PC-3 (cell line): ENCODE measurements around the gene SRSF12. TPM values are rescaled to one million over a fixed set of nuclear protein-coding genes. Genes with fewer than 3 reads are reported as not detected.
A peak's percentile ranks its signal among the peaks of the same experiment; 100 is the strongest.

Source experiments
- ATAC-seq: fragments of 200-7000 bp; cut with Tn5 transposase; 2 replicates; pipeline ENCODE4 v1.9.1; 2020; ENCODE audit warnings: mild to moderate bottlenecking, moderate library complexity
- Bru-seq: library from RNA; stranded (reverse); fragments of 400-500 nt; gene quantifications from one replicate; lab custom pipeline; 2021; lab: Mats Ljungman, UMichigan
- BruChase-seq, 2 experiments: library from RNA; stranded (reverse); fragments of 400-500 nt; gene quantifications; one replicate each; lab custom pipeline; 2021; lab: Mats Ljungman, UMichigan
- BruUV-seq: library from RNA; stranded (reverse); fragments of 400-500 nt; replicated peaks from 2 replicates; lab custom pipeline; 2021; lab: Mats Ljungman, UMichigan
- CTCF ChIA-PET: fragments of 300-600 bp; sonication (Branson Sonifier 250); formaldehyde crosslinking; loops from one replicate; lab custom pipeline; 2022; ENCODE audit warnings: antibody characterized with exemption; lab: Charles Lee
- POLR2A ChIA-PET: fragments of 300-600 bp; sonication (Branson Sonifier 250); formaldehyde crosslinking; loops from one replicate; lab custom pipeline; 2022; ENCODE audit warnings: antibody characterized with exemption; ENCODE audit not compliant: unreplicated experiment; lab: Charles Lee
- DNase-seq: peaks from one replicate; pipeline ENCODE4 v3.0.0-alpha.2; 2015
- H2AFZ ChIP-seq: fragments of 300-600 bp; sonication (generic); 2 replicates; pipeline ENCODE4 v1.6.0; 2016; ENCODE audit warnings: antibody characterized with exemption, low read length
- H3F3A ChIP-seq: fragments of 300-600 bp; sonication (generic); one replicate; pipeline ENCODE4 v1.6.0; 2017; ENCODE audit warnings: antibody characterized with exemption, low read length, control low read depth, mild to moderate bottlenecking; ENCODE audit not compliant: unreplicated experiment
- H3K27ac ChIP-seq: fragments of 300-600 bp; sonication (generic); 2 replicates; pipeline ENCODE4 v1.5.1; 2016; ENCODE audit warnings: mild to moderate bottlenecking, low read length
- H3K27me3 ChIP-seq: fragments of 300-600 bp; sonication (generic); 2 replicates; pipeline ENCODE4 v1.6.1; 2016; ENCODE audit warnings: low read length, mixed read lengths
- H3K36me3 ChIP-seq: fragments of 300-600 bp; sonication (generic); 2 replicates; pipeline ENCODE4 v1.6.1; 2016; ENCODE audit warnings: low read depth, mixed run types, low read length, mixed read lengths
- H3K4me1 ChIP-seq: fragments of 300-600 bp; sonication (generic); 2 replicates; pipeline ENCODE4 v1.5.1; 2016; ENCODE audit warnings: low read length; ENCODE audit not compliant: insufficient read depth
- H3K4me2 ChIP-seq: fragments of 300-600 bp; sonication (generic); 2 replicates; pipeline ENCODE4 v1.6.0; 2016; ENCODE audit warnings: low read length
- H3K4me3 ChIP-seq: fragments of 300-600 bp; sonication (generic); 2 replicates; pipeline ENCODE4 v1.5.1; 2016; ENCODE audit warnings: mild to moderate bottlenecking, low read length, mixed read lengths
- H3K79me2 ChIP-seq: fragments of 300-600 bp; sonication (generic); 2 replicates; pipeline ENCODE4 v1.6.1; 2017; ENCODE audit warnings: low read length, mixed read lengths
- H3K9ac ChIP-seq: fragments of 300-600 bp; sonication (generic); 2 replicates; pipeline ENCODE4 v1.6.0; 2016; ENCODE audit warnings: mild to moderate bottlenecking, low read length
- H3K9me2 ChIP-seq: fragments of 300-600 bp; sonication (generic); replicated peaks from 2 replicates; pipeline ENCODE4 v1.6.1; 2016; ENCODE audit warnings: mixed run types, low read length, mixed read lengths
- H3K9me3 ChIP-seq: fragments of 300-600 bp; sonication (generic); 2 replicates; pipeline ENCODE4 v1.6.1; 2016; ENCODE audit warnings: low read length, mixed read lengths
- H4K20me1 ChIP-seq: fragments of 300-600 bp; sonication (generic); 2 replicates; pipeline ENCODE4 v1.6.1; 2016; ENCODE audit warnings: low read length, mixed read lengths
- EZH2 ChIP-seq: fragments of 300-600 bp; sonication (generic); IDR thresholded peaks from one replicate; pipeline ENCODE4 v1.6.1; 2017; ENCODE audit warnings: antibody characterized with exemption, mild to moderate bottlenecking, low read length; ENCODE audit not compliant: unreplicated experiment
- EZH2phosphoT487 ChIP-seq: fragments of 300-600 bp; sonication (generic); IDR thresholded peaks from 2 replicates; pipeline ENCODE4 v1.6.1; 2018; ENCODE audit warnings: mild to moderate bottlenecking, antibody characterized with exemption, low read length, borderline replicate concordance
- intact Hi-C: fragments of 100-400 bp; cut with micrococcal nuclease; formaldehyde crosslinking; loops from 2 replicates; pipeline ENCODE4 v1.9.0; 2023
- long read RNA-seq: library from polyadenylated mRNA; unstranded; transcript quantifications from one replicate; pipeline ENCODE4 v2.0.0, GENCODE V29; 2021; ENCODE audit not compliant: unreplicated experiment
- total RNA-seq: library from RNA; depleted of rRNA; stranded (reverse); fragments of >200 nt; gene quantifications from 2 replicates; pipeline ENCODE4 v1.2.3, GENCODE V29; 2014; rRNA removed
- TF ChIP-seq, protein P1 (sequence below): fragments of 300-600 bp; sonication (generic); conservative IDR thresholded peaks from 2 replicates; pipeline ENCODE4 v1.5.1; 2017; ENCODE audit warnings: antibody characterized with exemption, low read depth, mild to moderate bottlenecking, low read length

The SRSF12 gene
- not detected in 2 replicates for total RNA-seq
- percentile 4 among the genes with signal in this experiment for Bru-seq, nascent RNA
- BruChase-seq, experiment 1, labeled RNA remaining after a 6-hour chase: not detected
- BruChase-seq, experiment 2, labeled RNA remaining after a 2-hour chase: not detected
- long read RNA-seq: 0 reads

DNA sequence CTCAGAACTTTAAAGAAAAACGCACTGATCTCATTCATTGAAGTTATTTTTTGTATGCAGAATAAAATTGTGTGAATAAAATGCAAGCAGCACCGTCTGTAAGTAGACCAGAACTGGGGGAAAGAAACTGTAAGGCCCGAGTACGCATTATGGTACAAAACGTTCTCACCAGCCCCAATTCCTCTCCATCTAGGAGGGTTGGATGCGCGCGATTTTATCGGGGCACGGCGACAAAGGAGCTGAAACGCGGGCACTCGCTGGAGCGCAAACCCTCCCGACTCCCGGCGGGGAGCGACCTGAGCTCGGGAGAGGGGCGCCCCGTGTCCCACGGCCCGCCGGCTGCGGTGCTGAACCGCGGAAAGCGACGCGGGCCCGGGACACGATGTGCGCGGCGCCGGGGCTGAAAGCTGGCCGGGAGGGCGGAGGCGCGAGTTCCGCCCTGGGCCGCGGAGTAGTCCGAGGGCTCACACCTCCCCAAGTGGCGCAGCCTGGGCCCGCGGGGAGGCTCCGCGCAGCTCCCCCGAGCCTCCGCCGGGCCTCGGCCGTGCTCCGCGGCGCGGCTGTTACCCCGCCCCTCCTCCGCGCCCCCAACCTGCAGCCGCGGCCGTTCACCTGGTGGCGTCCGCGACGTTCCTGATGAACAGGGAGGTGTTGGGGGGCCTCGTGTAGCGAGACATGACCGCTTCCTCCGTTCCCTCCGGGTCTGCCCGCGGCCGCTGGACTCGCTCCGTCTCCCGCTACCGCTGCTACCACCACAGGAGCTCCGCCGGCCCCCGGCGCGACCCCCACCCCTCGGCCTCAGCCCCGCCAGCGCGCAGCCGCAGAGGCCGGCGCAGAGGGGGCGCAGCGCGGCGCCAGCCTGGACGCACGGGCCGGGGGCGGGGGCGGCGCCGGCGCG, at the start of gene SRSF12:
Gene SRSF12 (minus strand): TSS at position 861 of the 898 bp plus-strand sequence. CDS start 184 bp downstream, at position 677.
- no peak for DNase-seq
- Histone ChIP-seq H3F3A (no peaks in the 10 kb centered on the region), H3K4me3 (peak within 1 kb of the TSS; percentile 70), H3K4me1 (peaks cover 9% of the 10 kb centered on the region; the same call in 1 of the 2 replicates), H3K79me2 (no peaks in the 10 kb centered on the region), H3K36me3 (no peaks in the 10 kb centered on the region), H3K9me2 (no peaks in the 10 kb centered on the region), H3K27ac (no peak within 1 kb of the TSS), H3K4me2 (peak within 1 kb of the TSS; percentile 89), H2AFZ (peak within 1 kb of the TSS; percentile 84), H4K20me1 (no peaks in the 10 kb centered on the region), H3K9me3 (no peaks in the 10 kb centered on the region), H3K9ac (no peak within 1 kb of the TSS), H3K27me3 (no peaks in the 10 kb centered on the region)
- ChIA-PET CTCF (no interaction called here), POLR2A (interaction anchor here (0.6 kb wide), 1 partner anchor 385 kb away, joined by 9 read pairs; no protein-coding TSS in a partner anchor)
- intact Hi-C loops: no loop called here
- TF ChIP-seq, protein P1, sequence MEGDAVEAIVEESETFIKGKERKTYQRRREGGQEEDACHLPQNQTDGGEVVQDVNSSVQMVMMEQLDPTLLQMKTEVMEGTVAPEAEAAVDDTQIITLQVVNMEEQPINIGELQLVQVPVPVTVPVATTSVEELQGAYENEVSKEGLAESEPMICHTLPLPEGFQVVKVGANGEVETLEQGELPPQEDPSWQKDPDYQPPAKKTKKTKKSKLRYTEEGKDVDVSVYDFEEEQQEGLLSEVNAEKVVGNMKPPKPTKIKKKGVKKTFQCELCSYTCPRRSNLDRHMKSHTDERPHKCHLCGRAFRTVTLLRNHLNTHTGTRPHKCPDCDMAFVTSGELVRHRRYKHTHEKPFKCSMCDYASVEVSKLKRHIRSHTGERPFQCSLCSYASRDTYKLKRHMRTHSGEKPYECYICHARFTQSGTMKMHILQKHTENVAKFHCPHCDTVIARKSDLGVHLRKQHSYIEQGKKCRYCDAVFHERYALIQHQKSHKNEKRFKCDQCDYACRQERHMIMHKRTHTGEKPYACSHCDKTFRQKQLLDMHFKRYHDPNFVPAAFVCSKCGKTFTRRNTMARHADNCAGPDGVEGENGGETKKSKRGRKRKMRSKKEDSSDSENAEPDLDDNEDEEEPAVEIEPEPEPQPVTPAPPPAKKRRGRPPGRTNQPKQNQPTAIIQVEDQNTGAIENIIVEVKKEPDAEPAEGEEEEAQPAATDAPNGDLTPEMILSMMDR: no peak
- no peak for TF ChIP-seq EZH2phosphoT487
- TF ChIP-seq EZH2: no peak
- peak; percentile 62 for ATAC-seq
- BruUV-seq: no TSS peak

DNA sequence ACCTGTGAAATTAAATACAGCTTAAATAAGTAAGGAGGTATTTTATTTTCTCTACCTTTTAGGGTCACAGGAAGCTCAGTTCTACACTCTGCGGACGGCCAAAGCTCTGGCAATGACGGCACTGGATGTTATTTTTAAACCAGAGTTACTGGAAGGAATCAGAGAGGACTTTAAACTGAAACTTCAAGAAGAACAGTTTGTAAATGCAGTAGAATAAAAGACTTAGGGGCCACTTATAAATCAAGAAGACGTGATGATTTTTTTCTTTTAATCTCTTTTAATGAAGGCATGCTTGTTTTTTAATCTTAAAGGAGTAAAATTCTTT, 44.1 kb upstream of the SRSF12 start:
- Histone ChIP-seq H4K20me1 (no peaks in the 10 kb centered on the region), H3K9me2 (no peaks in the 10 kb centered on the region), H3K27me3 (no peaks in the 10 kb centered on the region), H3K9me3 (no peaks in the 10 kb centered on the region), H3K36me3 (no peaks in the 10 kb centered on the region; the same call in 1 of the 2 replicates), H3K27ac (no peak overlapping the region), H3F3A (no peaks in the 10 kb centered on the region), H2AFZ (no peak overlapping the region), H3K4me1 (no peaks in the 10 kb centered on the region), H3K4me2 (no peak overlapping the region), H3K4me3 (no peak overlapping the region), H3K9ac (no peak overlapping the region), H3K79me2 (no peaks in the 10 kb centered on the region)
- DNase-seq (no peak), ATAC-seq (no peak)
- intact Hi-C loops: no loop called here
- no peak for TF ChIP-seq EZH2phosphoT487
- TF ChIP-seq, protein P1: no peak
- TF ChIP-seq EZH2: no peak
- CTCF ChIA-PET: no interaction called here
- POLR2A ChIA-PET: no interaction called here
- BruUV-seq: no TSS peak
